NCI-H748 (cell line): ENCODE results near the gene RHBDL1.

Experiments
- DNase-seq: peaks from one replicate; lab custom pipeline; 2025; ENCODE audit not compliant: unreplicated experiment; lab: John Stamatoyannopoulos, UW

The RHBDL1 gene

DNA sequence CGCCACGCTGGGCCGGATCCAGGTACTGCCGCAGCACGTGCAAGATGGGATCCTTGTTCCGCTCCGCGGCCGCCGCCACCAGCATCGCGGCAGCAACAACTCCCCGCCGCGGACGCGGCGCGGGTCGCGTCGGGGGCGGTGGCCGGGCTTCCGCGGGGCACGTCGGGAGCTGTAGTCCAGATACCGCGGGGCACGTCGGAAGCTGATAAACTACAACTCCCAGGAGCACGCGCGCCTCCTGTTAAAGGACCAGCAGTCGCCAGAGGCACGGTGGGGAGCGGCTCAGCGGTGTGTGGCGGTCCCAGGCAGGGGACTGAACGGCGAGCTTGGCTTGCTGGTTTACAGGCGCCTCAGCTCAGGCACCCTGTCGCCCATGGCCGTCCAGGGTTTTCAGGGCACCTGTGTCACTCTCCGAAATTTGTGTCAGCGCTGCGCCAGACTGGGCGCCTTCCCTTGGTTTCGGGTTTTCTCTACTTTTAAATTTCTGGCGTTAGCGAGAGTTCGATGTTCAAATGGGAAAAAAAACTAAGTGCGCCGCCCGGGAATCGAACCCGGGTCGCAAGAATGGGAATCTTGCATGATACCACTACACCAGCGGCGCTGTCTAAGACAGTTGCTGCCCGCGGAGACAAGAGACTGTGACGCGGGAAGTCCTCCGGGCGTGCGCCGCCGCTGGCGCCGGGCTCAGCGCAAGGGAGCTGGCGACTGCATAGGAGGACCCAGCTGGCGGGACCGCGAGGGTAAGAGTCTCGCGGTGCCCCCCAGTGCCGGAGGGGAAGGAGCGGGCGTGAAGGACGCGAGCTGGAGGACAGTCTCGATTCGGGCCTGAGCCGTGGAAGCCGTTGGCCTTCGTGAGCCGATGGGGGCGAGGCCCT, 39.0 kb upstream of the RHBDL1 start, which contains the start of gene METTL26:
TSS of gene METTL26 (minus strand) at position 100 of the 875 bp plus-strand sequence. CDS start at position 85, 15 bp downstream.
- peak; percentile 92 for DNase-seq

DNA sequence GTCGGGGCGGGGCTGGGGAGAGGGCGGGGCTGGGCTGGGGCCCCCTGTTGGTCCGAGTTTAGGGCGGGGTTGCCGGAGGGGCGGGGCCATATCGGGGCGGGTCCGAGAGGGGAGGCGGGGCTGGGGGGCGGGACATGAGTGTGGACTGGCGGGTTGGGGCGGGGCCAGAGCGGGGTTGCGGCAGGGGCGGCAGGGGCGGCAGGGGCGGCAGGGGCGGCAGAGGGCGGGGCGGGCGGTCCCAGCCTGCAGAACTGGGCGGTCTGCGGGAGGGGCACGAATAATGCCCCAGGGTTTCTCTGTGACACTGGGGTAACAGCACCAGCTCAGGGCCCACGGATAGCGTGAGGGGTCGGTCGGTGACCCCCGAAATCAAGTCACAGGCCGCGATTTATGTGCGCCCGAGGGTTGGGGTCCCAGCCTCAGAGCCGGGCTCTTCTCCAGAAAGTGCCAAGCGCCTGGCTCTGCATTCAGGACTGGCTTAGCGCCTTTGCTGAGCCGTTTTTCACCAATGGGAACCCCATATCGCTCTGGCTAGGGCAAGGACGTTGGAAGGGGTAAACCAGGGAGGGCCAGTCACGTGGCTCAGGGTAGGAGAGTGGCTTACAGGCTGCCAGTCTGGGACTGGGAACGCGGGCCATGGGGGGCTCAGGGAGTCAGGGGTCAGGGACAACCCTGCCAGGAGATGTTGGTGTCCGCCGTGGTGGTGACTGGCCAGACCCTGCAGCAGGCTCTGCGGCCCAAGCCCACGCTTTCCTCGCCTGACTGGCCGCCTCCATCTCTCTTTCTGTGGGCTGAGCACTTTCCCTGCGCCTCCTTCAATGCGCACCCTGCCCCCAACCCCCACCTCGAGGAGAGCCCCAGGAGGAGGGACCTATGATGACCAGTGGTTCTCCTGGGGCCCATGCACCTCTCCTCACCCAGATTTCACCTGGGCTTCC, 38.1 kb upstream of the RHBDL1 start:
- DNase-seq, result peak; percentile 51

DNA sequence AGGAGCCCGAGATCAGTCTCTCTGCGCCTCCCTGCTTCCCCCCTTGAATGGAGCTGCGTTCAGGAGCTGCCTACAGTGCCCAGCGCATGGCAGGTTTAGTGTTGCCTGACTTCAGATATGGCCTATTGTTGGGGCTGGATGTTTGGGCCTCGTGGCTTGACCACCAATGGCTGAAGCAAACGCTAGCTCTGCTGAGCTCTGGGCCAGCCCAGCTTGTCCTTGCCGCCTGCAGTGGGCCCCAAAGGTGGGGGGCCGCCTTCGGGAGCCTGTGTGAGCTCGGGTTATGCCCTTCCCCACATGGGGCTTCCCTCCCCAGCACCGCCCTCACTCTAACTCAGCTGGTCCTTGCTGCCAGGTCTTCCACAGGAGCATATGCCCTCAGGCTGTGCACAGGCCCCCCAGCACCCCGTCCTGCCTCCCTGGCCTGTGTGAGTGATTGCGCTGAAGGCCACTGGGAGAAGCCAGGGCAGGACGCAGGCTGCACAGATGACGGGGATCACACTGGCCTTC, 37.4 kb upstream of the RHBDL1 start:
- DNase-seq, result no peak

DNA sequence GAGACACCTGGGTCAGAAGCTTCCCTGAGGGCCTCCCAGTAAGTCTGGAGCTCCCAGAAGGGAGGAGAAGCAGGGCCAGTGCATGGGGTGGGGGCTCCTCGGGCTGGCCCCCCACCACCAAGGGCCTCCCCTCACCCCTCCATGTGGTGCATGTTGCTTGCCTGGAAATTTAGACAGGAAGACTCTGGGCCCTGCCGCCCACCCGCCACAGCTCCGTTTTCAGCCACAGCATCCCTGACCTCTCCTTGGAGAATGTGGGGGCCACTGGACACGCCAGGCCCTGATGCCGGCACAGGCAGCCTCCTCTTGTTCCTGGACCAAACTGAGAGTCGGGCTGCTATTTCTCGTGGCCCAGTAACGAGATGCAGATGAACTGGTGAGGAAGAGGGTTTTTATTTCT, 36.6 kb upstream of the RHBDL1 start:
- no peak for DNase-seq

DNA sequence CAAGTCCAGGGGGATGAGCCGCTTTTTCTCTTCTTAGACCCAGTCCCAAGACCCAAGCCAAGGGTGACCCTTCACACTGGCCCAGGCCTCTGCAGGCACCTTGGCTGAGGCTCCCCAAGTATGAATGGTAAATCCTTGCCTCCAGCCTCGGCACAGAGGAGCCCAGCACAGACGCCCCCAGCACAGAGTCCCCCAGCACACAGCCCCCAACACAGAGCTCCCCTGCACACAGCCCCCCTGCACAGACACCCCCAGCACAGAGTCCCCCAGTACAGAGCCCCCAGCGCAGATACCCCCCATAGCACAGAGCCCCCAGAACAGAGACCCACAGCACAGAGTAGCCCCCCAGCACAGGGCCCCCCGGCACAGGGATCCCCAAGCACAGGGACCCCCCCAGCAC, 34.9 kb upstream of the RHBDL1 start:
- no peak for DNase-seq

DNA sequence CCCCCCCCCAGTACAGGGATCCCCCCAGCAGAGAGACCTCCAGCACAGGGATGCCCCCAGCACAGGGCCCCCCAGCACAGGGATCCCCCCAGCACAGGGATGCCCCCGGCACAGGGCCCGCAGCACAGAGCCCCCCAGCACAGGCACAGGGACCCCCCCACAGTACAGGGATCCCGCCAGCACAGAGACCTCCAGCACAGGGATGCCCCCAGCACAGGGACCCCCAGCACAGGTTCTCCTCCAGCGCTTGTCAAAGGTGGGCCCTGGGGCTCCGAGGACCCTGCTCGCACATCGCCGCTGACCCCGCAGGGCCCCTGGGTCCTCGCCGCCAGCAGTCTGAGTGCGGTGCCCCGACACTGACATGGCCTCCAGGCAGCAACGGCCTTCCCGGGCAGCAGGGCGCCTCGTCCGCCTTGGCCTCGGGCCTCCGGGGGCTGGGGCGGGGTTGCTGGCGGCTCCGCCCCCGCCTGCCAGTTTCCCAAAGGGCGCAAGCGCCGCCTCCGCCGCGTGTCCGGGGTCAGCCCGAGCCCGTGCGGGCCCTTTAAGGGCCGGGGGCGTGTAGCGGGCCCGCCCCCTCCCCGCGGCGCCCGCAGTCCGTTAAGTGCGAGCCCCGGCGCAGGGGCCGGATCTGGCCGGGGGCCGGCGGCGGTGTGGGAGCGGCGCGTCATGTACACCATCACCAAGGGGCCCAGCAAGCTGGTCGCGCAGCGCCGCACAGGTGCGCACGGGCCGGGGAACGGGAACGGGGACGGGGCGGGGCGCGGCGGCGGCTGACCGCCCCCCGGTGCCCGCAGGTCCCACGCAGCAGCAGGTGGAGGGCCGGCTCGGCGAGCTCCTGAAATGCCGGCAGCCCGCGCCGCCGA, 33.9 kb upstream of the RHBDL1 start, which contains the start of gene MCRIP2:
TSS of gene MCRIP2 (plus strand) at position 503 of the 863 bp plus-strand sequence. CDS start at position 667, 164 bp downstream.
- DNase-seq, result peak; percentile 79

DNA sequence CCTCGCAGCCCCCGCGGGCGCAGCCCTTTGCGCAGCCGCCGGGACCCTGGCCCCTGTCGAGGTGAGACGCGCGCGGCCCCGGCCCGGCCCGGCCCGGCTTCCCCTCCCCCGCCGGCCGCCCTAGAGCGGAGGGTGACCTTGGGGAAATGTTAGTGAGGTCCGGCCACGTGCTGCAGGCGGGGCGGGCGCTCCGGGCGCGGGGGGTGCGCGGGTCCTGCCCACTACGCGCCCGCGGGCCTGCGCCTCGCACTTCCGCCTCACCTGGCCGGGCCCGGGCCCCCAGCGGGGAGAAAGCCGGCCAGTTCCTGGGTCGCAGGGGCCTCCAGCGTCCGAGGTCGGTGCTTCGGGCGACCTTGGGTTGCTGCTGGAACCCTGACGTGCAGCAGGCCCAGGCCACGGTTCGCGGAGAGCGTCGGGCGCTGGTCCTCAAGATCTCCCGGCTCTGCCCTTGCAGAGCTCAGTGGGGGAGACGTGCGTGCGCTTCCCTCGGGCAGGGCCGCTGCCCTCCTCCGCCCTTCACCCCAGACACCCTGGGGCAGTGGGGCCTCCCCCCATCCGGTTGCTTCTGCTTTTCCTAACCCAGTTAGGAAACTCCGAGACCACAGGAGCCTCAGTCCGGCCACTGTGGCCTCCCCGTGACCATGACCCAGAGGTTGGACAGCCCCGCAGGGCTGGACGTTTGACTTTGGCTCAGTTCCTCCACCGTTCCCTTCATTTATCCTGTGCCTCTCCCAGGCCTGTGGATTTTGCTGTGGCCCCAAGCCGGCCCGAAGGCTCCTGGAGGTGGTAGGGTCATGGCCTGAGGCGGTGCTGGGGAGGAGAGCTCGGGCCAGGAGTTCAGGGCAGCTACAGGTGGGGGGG, 33.1 kb upstream of the RHBDL1 start:
- DNase-seq, result peak; percentile 40

DNA sequence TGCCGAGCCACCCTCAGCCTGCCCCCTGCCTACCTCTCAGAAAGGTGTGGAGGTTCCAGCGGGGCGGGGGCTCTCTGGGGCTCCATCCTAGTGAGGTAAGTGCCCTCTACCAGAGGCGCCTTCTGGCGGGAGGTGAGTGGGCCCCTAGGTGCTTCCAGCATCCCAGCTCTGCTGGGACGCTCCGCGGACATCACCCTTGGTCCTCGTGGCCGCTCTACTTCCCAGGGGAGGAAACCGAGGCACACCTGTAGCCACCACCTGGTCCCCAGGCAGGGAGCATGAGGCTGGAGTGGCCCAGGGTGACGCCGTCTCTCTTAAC, 32.5 kb upstream of the RHBDL1 start:
- DNase-seq, result no peak

DNA sequence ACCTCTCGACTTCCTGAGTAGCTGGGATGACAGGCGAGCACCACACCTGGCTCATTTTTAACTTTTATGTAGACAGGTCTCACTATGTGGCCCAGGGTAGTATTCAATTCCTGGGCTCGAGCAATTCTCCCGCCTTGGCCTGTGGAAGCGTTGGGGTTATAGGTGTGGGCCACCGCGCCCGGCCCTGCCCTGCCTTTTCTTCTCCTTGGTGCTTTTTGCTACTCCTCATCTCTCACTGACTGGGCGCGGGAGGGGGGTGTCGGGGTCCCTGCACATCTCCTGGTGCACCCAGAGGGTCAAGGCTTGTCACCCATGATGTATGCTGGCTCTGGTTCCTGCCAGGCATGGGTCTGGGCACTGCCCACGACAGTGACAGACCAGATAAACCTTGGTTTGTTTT, 30.9 kb upstream of the RHBDL1 start:
- no peak for DNase-seq

DNA sequence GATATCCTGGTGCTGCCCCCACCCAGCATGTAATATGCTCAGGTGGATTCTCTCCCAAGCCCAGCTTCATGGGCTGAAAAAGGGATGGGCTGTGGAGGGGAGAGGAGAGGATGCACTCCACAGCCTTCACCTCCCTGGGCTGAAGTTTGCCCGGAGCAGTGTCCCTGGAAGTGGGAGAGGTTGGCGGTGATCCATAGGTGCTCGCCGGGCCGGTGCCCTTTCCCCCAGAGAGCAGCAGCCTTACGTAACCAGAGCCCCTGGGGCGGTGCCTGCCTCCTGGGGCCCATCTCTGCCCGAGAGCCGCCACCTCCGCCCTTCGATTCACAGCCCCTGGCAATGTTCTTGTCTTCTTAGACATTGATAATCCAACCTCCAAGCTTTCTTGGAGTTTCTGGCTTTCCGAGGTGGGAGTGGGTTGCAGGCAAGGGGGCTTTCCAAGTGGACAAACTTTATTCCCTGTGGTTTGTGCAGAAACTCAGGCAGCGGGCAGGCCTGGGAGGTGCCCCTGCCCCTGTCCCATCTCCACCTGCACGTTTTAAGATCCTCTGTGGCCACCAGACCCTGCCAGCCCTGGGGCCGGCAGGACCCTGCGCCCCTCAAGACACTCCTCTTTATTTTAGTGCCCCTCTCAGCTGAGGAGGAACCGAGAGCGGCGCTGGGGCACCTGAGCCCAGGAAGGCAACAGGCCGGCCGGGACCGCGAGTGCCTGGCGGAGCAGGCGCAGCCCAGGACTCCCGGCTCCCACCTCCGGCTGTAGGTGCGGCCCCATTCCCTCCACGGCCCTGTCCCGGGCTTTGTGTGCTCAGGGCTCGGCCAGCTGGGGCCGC, 29.4 kb upstream of the RHBDL1 start:
- no peak for DNase-seq

DNA sequence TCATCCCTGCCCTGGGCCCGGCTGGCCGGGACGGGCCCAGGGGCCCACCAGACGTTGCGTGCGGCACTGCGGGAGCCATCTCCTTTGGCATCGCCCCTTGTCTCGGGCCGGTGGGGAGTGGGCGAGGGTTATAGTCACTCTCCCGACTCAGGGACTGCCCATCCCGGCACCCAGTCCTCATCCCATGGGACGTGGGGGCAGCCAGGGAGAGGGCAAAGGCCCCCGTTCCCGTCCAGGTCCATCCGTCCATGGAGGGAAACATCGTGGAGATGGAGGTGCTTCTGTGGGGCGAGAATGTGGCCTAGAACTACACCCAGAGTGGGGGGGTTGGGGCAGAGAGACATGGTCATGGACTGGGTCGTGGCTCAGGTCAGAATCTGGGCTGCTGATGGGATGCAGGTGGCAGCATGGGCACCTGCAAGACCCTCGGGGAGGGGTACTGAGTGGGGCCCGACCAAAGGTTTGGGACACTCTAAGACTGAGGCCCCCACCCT, 28.7 kb upstream of the RHBDL1 start:
- DNase-seq, result no peak

DNA sequence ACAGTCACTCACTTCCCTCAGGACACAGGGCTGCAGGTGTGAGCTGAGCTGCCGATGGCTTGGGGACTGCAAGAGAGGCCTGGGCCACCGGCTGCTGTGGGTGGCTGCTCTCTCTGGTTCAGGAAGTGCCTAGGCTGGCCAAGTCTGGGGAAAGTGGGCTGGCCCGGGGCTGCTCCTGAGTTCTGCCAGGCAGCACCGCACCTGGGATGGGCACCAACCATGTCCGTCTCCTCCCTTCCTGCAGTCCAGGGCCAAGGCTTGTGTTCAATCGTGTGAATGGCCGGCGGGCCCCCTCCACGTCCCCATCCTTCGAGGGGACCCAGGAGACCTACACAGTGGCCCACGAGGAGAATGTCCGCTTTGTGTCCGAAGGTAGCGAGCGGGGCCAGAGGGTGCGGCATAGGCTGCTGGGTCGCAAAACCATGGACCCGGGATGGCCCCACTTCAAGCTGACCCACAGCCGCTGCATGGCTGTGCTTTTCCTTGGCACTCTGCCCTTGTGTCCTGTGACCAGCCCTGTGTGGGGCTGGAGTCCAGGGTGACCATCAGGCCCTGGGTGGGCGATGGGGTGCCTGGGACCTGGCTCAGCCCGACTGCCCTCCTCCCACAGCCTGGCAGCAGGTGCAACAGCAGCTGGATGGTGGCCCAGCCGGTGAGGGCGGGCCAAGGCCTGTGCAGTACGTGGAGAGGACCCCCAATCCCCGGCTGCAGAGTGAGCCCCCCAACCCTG, 28.1 kb upstream of the RHBDL1 start:
- no peak for DNase-seq

DNA sequence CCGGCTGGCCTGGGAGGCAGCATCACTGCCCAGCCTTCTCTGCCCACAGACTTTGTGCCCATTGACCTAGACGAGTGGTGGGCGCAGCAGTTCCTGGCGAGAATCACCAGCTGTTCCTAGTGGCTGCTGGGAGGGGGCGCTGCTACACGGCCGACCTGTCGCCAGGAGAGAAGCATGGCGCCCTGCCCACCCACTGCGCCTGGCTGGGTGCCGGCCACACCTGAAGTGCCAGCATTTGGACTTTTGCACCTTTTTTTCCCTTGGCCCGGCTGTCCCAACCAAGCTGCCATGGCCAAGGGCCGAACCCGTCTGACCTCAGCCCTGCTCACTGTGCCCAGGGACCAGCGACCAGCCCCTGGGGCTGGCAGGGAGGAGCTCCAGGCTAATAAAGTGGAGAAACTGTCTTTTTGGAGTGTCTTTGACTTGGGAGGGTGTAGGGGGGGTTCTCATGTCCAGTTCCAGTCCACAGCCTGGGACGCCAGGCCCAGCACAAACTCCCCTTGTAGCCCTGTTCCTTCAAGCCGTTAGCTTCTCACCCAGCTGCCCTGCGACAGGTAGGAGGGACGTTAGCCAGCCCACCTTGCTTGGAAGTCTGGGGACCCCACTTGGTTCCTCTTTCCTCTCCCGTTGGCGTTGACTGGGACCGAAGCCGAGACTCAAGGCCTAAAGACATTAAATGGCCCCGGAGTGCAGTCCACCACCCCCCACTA, 27.2 kb upstream of the RHBDL1 start:
- DNase-seq, result peak; percentile 56

DNA sequence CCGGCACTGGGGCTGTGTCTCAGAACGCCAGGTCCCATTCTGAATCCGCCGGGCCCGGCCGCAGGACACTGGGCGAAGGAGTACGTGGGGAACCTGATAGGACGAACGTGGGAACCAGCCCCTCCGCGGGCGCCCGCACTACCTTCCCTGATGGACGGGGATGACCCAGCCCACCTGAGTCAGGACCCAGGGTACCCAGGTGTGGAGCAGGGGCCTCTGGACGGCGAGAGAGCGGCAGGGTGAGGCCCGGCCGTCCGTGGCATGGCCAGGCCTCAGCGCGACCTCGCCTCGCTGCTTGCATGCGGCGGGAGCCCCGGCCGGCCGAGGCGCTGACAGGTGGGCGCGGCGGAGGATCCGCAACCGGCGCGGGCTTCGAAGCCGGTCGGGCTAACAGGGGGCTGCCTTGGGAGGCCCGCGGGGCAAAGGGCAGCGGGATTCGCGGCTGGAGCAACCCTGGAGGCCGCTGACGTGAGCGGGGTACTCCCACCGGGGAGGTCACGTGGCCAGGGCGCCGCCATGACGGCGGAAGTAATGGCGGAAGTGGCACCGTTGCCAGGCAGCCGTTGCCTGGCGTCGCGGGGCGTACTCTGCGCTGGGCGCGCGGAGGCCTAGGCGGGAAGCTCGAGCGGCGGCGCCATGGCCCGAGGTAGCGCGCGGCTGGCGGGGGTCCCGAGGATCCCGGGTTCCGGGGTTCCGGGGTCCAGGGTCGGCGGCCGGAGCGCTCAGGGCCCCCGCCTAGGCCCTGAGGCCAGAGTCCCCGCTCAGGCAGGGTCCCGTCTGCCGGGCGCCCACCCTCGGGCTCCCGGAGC, 26.5 kb upstream of the RHBDL1 start, which contains the start of gene WDR90:
TSS of gene WDR90 (plus strand) at position 585 of the 809 bp plus-strand sequence. CDS start at position 637, 52 bp downstream.
- peak; percentile 91 for DNase-seq

DNA sequence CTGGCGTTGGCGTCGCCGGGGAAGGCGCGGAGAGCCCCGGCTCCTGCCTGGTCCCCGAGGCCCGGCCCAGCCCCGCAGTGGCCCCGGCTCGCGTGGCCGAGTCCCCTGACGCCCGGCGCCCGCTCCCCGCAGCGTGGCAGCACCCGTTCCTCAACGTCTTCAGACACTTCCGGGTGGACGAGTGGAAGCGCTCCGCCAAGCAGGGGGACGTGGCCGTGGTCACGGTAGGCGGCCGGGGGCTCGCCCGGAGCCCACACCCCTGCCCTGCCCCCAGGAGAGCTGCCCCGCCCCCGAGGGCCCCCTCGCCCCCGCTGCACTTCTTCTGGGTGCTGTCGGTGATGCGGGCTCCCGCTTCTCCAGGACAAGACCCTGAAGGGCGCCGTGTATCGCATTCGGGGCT, 25.8 kb upstream of the RHBDL1 start:
- DNase-seq, result peak; percentile 17

DNA sequence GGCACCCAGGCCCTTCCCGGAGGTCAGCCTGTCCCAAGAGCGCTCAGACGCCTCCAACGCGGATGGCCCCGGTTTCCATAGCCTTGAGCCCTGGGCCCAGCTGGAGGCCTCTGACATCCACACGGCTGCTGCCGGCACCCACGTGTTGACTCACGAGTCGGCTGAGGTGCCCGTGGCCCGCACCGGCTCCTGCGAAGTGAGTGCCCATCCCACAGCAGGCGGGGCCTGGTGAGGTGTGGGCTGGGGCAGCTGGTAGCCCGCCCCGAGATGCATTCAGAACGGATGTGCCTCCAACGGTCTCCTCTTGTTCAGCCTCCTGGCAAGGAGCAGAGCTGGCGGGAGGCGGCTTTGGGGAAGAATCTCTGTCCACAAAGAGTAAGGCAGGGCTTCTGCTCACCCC, 23.6 kb upstream of the RHBDL1 start:
- no peak for DNase-seq
